NCI-H524 treated with DMSO at 0.1 percent for 48 hours (cell line): ENCODE results near the gene RAPGEF6.
"Not testable (repeated sequence)": the region's sequence is repeated elsewhere in the genome, so short reads cannot be mapped to it uniquely, and the experiment has no call there.

Experiments used
- DNase-seq: peaks from one replicate; lab custom pipeline; 2025; lab: John Stamatoyannopoulos, UW

RAPGEF6 gene

GRCh38 chr5:131495536-131496399, 139.3 kb downstream of the RAPGEF6 start:
- no peak for DNase-seq

- no peak for DNase-seq
These were observed 143.3 kb downstream of the RAPGEF6 start for GRCh38 chr5:131491749-131492148.

- no peak for DNase-seq
These were observed 146.6 kb downstream of the RAPGEF6 start for GRCh38 chr5:131488463-131488862.

GRCh38 chr5:131487371-131487770, 147.7 kb downstream of the RAPGEF6 start:
- DNase-seq = not testable (repeated sequence)

GRCh38 chr5:131482617-131483016, 152.4 kb downstream of the RAPGEF6 start:
- DNase-seq = no peak

- DNase-seq = no peak
These were observed 153.5 kb downstream of the RAPGEF6 start for GRCh38 chr5:131481569-131481968.

- DNase-seq = no peak
These were observed 159.5 kb downstream of the RAPGEF6 start for GRCh38 chr5:131475541-131475941.

GRCh38 chr5:131473731-131474130, 161.3 kb downstream of the RAPGEF6 start:
- DNase-seq = no peak

GRCh38 chr5:131466171-131466766, 168.8 kb downstream of the RAPGEF6 start:
- DNase-seq = no peak

- no peak for DNase-seq
These were observed 171.4 kb downstream of the RAPGEF6 start for GRCh38 chr5:131463656-131464055.

- no peak for DNase-seq
These were observed 172.6 kb downstream of the RAPGEF6 start for GRCh38 chr5:131462454-131462853.

GRCh38 chr5:131461742-131462141, 173.3 kb downstream of the RAPGEF6 start:
- DNase-seq = no peak

GRCh38 chr5:131460867-131461572, 174.0 kb downstream of the RAPGEF6 start:
- DNase-seq = no peak

- no peak for DNase-seq
These were observed 174.9 kb downstream of the RAPGEF6 start for GRCh38 chr5:131460133-131460532.

- DNase-seq = no peak
These were observed 175.8 kb downstream of the RAPGEF6 start for GRCh38 chr5:131459216-131459615.

- no peak for DNase-seq
These were observed 177.8 kb downstream of the RAPGEF6 start for GRCh38 chr5:131457193-131457592.

GRCh38 chr5:131450941-131451340, 184.1 kb downstream of the RAPGEF6 start:
- no peak for DNase-seq

- DNase-seq = no peak
These were observed 193.8 kb downstream of the RAPGEF6 start for GRCh38 chr5:131441184-131441583.

GRCh38 chr5:131436081-131436480, 198.9 kb downstream of the RAPGEF6 start:
- DNase-seq = no peak

GRCh38 chr5:131433109-131433508, 201.9 kb downstream of the RAPGEF6 start:
- no peak for DNase-seq

GRCh38 chr5:131431794-131432193, 203.2 kb downstream of the RAPGEF6 start:
- DNase-seq = no peak

GRCh38 chr5:131430794-131431193, 204.2 kb downstream of the RAPGEF6 start:
- DNase-seq = no peak

GRCh38 chr5:131426011-131426410, 209.0 kb downstream of the RAPGEF6 start:
- DNase-seq = no peak
